M059J (cell line): ENCODE measurements around the gene RASGRF2. TPM values are rescaled to one million over a fixed set of nuclear protein-coding genes. Genes with fewer than 3 reads are reported as not detected.
"Not testable (repeated sequence)": the region's sequence is repeated elsewhere in the genome, so short reads cannot be mapped to it uniquely, and the experiment has no call there.

ENCODE experiments used
- DNase-seq: peaks from one replicate; pipeline ENCODE4 v3.0.0-alpha.2; 2012; ENCODE audit warnings: low read depth
- total RNA-seq: library from RNA; depleted of rRNA; stranded (reverse); fragments of >200 nt; shearing (Covaris generic); gene quantifications from 2 replicates; pipeline ENCODE4 v1.2.3, GENCODE V29; 2014

RASGRF2 gene
- total RNA-seq, 1 experiment from 2014 or later = 2.3 TPM

DNA sequence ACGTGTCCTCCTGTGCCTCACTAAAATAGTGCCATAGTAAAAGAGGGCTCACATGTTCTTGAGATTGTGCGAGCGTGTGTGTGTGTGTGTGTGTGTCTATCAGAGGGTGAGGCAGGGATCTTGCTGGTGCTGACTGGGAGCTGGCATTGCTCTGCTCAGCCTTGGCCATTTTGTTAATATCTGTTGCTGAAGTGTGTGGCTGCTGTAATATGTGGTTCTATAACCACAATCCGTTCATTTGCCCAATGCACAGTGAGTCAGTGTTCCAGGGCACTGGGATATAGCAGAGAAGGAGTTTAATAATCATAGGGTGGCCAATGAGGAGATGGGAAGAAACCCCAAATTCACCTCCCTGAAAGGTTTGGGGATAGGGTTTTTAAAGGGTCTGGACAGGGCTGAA lies 61.3 kb downstream of the RASGRF2 start:
- DNase-seq = peak; percentile 61

DNA sequence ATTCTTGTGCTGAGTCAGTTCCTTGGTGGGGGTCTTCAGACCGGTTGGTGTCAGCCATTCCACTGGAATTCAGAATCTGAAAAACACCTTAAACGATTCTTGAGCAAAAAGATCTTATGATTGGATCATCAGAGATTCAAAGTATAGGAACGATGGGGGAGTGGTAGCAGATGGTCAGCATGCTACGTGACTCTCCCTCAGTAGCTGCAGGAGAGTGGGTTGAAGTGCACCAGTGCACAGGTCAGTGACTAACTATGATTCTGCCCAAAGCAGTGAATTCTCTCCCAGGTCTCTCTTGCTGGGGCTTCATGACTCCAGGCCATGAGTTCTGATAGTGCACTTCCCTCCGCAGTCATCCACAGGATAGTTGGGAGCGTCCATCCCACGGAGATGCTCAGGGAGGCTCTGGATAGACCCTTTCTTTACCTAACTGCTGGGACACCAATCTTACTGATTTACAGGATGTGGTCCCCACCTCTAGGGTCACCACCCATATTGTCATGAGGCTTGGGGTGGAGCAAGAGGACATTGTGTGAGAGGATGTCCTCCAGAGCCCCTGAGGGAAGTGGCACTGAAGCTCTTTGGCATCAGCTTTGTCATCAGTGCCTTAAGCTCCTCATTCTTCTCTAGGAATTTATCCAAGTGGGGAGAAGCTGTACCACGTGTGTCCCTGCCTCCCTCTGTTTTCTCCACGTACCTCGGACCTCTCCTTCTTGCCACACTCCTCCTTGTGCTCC lies 62.0 kb downstream of the RASGRF2 start:
- DNase-seq = peak; percentile 11

DNA sequence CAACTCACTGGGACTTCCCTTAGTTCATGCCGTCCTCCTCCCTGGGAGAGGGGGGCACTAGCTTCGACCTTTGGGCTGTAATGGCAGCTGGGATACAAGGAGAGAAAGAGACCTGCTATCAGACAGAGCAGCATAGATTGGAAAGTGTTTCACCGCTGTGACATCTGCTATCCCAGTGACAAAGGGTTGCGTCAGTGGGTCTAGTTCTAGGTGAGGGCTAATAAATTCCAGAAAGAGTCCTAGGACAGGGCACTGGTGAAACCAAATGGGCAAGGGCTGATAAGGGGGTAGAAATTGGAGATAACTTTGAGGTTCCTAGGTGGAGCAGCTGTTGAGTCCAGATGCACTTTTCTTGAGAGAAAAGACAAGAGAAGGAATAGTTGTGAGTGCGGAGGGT lies 62.5 kb downstream of the RASGRF2 start:
- no peak for DNase-seq

DNA sequence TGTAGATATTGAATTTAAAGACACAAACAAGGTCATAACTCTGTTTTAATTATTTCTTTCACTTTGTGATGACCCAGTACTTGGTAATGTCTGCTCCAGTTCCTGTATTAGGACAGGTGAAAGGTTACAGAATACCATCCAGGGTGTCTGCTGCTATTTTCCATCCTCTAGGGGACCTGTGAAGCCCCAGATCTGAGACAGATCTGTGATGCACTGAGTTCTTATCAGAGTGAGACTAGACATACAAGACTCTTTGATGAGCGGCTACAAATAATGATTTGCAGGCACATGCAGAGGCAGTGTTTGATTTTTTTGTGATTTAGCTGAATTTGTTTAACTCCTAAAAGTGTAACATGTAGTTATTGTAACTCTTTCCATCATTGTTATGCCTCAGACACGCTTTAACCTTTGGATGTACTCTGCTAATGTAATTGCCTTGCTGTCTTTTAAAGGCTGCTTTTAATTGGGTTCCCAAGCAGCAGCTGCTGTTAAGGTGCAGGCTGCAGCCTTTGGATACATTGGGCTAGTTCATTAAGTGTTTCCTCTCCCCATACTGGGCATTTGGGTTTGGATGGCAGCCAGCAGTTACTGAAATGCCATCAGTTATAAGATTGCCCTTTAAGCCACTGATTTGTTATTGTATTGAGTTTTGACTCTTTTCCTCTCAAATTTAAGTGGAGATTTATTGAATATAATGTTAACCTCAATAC lies 63.3 kb downstream of the RASGRF2 start:
- DNase-seq = peak; percentile 38

DNA sequence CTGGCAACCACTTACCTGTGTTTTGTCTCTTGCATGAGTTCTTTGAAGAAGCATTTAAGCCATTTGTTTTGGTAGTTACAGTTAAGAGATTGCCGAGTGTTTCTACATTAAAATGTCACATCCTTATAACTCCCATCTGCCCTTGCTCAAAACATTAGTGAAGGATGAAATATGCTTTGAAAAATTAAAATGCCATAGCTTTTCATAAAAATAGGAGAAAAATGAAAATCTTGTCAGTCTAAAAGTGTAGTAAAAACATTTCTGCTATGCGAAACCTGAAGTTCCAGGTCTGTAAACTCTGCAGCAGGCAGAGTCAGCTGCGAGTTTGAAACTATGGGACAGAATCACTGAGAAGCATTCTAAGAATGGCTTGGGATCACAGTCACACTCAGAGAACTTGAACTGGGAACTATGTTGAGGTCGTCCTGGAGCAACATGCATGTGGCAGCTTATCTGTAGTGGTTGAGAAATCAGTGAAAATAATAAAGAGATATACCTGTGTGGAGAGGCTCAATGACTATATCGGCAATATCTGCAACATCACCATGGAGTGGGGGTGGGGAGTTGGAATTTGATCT lies 67.4 kb downstream of the RASGRF2 start:
- DNase-seq = no peak

DNA sequence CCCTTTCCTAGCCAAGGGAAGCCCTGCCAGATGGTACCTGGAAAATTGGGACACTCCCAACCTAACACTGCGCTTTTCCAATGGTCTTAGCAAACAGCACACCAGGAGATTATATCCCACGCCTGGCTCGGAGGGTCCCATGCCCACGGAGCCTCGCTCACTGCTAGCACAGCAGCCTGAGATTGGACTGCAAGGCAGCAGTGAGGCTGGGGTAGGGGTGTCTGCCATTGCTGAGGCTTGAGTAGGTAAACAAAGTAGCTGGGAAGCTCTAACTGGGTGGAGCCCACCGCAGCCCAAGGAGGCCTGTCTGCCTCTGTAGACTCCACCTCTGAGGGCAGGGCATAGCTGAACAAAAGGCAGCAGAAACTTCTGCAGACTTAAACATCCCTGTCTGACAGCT lies 68.7 kb downstream of the RASGRF2 start:
- not testable (repeated sequence) for DNase-seq

DNA sequence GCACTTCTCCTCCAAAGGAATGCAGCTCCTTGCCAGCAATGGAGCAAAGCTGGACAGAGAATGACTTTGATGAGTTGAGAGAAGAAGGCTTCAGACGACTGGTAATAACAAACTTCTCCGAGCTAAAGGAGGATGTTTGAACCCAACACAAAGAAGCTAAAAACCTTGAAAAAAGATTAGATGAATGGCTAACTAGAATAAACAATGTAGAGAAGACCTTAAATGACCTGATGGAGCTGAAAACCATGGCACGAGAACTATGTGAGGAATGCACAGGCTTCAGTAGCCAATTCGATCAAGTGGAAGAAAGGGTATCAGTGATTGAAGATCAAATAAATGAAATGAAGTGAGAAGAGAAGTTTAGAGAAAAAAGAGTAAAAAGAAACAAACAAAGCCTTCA lies 69.6 kb downstream of the RASGRF2 start:
- DNase-seq = peak; percentile 15

DNA sequence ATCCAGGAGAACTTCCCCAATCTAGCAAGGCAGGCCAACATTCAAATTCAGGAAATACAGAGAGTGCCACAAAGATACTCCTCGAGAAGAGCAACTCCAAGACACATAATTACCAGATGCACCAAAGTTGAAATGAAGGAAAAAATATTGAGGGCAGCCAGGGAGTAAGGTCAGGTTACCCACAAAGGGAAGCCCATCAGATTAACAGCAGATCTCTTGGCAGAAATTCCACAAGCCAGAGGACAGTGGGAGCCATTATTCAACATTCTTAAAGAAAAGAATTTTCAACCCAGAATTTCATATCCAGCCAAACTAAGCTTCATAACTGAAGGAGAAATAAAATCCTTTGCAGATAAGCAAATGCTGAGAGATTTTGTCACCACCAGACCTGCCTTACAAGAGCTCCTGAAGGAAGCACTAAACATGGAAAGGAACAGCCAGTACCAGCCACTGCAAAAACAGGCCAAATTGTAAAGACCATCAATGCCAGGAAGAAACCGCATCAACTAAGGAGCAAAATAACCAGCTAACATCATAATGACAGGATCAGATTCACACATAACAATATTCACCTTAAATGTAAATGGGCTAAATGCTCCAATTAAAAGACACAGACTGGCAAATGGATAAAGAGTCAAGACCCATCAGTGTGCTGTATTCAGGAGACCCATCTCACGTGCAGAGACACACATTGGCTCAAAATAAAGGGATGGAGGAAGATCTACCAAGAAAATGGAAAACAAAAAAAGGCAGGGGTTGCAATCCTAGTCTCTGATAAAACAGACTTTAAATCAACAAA lies 70.3 kb downstream of the RASGRF2 start:
- DNase-seq = peak; percentile 22

DNA sequence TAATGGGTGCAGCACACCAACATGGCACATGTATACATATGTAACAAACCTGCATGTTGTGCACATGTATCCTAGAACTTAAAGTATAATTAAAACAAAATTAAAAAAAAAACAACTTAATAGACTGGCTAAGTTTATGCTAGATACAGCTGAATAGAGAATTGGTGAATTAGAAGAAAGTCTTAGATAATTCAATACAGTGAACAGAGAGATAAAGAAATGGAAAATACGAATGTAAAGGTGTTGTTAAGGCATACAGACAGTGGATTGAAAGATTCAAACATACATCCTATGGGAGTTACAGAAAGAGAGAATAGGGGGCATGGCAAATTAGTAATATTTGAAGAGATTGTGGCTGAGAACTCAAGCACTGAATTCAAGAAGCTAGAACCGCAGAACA lies 75.4 kb downstream of the RASGRF2 start:
- DNase-seq = no peak

DNA sequence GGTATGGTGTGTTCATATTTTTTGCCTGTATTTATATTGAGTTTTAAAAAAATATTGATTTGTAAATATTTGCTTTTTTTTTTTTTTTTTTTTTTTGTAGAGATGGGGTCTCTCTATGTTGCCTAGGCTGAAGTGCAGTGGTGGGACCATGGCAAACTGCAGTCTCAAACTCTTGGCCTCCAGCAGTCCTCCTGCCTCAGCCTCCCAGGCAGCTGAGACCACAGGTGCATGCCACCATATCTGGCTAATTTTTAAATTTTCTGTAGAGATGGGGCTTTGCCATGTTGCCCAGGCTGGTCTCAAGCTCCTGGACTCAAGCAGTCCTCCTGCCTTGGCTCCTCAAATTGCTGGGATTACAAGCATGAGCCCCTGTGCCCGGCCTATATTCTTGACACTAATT lies 78.3 kb downstream of the RASGRF2 start:
- no peak for DNase-seq

DNA sequence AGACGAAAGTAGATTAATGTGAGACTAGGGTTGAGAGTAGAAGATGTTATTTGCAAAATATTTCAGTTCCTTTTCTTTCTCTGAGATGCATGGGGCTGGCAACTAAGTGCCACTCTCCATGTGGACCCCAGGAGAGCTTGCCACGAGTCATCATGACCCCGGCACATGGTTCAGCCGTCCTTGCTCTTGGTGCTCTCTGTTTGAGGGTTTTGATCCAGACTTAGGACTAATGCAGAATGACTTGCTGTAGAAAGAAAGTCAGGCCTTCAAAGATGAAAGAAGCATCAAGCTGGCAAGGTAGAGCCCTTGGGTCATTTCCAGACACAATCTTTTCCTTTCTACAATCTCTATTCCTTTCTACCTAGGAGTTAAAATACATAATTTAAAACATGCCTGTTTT lies 84.7 kb downstream of the RASGRF2 start:
- no peak for DNase-seq

DNA sequence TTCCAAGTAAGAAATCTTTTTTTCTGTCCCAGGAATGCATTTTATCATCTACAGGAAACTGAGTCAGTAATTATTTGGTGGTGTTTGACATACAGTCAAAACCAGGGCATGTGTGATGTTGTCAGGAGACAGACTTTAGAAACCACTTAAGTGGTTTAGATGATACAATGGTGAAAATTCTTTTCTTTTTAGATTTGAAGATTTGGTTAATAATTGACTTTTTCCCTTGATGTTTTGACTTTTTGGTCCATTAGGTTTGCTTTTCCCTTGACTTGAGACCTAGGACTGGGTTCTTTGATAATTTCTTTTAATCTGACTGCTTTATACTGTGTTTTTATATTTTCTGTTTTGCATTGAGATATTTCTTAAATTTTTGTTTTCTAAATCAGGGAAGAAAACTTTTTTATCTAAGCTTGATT lies 85.2 kb downstream of the RASGRF2 start:
- DNase-seq = peak; percentile 12

DNA sequence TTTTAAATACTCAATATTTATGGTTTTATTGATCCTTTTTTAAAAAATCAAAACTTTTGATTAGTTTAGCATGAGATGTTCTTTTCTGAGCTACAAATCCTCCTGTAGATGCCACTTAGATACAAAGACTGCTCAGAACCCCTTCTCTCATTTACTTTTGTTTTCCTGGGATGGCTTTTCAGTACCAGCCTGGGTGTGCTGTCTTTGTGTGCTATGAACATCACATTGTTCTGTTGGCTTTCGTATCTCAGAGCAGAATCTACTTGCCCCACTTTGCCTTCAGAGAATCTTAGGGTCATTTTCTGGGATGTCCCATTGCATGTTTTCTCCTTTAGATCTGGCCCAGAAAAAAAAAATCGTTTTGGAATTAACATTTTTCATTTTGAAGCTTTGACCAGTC lies 85.9 kb downstream of the RASGRF2 start:
- DNase-seq = no peak

DNA sequence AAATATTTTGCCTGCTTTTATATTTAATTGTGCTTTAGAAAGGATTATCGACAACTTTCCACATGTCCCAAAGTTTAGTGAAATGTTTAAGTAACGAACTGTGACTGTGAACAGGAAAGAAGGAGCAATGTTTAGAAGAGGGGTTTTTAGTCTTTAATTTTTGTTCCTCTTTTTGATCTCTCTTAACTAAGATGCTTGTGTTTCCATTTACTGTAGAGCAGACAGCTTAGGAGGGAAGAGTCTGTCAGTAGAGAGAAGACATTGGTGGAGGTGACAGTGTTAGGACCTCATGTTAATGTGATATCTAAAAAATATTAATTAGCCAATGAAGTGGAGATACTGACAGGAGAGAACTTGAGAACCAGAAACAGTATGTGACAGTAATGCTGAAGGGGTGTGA lies 92.2 kb downstream of the RASGRF2 start:
- DNase-seq = no peak

DNA sequence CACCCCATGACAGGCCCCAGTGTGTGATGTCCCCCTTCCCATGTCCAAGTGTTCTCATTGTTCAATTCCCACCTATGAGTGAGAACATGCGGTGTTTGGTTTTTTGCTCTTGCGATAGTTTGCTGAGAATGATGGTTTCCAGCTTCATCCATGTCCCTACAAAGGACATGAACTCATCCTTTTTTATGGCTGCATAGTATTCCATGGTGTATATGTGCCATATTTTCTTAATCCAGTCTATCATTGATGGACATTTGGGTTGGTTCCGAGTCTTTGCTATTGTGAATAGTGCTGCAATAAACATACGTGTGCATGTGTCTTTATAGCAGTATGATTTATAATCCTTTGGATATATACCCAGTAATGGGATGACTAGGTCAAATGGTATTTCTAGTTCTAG lies 93.1 kb downstream of the RASGRF2 start:
- DNase-seq = not testable (repeated sequence)

DNA sequence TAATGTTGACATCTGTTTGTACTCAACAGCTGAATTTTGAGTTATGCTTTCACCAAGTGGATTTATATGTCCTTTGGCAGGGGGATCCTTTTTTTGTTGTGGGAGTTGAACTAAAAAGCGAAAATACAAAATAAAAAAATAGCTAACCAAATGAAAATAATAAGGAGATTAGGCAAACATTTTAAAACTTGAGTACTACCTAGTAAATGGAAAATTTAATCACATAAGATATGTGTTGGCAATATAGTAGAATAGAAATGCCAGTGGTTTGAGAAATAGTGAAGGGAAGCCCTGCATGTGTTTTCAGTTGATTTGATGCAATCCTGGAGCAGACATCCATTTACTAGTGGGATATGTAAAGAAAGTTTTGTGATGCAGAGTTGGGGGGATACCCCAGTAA lies 98.0 kb downstream of the RASGRF2 start:
- DNase-seq = no peak

DNA sequence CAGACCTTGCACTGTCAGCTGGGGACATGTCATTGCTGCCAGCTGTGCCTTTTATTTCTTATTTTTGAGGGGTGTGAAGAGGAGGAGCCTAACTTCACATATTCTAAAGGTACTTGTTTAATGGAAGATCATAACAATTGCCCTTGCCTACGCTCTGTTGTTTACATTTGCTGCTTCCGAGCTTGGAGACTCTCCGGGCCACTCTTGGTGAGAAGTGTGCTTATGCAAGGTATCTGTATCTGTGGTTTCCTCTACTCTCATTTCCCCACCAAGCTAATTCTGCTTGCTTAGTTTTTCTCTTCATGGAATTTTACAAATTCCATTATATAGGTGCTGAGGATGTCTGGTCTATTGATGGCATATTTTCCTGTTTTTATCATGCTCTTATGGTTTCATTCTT lies 105.3 kb downstream of the RASGRF2 start:
- DNase-seq = no peak

DNA sequence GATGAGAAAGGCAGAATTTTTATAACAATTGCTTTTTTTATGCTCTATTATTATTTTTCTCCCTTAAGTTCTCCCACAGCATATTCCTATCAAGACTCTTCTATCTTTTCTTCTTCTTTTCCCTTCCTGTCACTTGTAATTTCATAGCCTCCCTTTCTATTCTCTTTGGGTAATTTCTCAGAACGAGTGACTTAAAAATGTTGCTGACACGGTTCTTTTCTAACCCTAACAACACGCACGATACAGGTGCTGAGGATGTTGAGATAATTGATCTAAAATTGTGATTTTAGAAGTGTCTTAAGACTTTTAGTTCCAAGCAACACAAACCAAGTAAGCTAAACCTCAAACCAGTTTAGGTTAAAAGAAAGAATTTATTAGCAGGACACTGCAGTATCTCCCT lies 105.9 kb downstream of the RASGRF2 start:
- no peak for DNase-seq

DNA sequence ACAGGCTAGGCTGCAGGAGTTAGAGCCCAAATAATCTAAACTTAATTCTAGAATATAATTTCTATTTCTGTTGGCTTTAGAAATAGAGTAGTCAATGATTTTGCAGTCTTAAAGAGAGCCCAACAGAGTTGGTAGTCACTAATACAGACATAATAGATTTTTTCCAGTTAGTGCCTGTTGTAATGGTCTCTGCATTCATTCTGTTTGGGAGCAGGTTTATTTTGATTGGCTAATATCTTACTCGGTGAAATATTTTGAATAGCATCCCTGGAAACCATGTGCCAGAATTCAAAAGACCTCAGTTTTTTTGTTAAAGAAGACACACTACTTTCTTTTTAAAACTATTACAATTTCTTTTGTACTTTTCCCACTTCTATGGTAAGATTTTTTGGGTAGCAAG lies 107.2 kb downstream of the RASGRF2 start:
- no peak for DNase-seq

DNA sequence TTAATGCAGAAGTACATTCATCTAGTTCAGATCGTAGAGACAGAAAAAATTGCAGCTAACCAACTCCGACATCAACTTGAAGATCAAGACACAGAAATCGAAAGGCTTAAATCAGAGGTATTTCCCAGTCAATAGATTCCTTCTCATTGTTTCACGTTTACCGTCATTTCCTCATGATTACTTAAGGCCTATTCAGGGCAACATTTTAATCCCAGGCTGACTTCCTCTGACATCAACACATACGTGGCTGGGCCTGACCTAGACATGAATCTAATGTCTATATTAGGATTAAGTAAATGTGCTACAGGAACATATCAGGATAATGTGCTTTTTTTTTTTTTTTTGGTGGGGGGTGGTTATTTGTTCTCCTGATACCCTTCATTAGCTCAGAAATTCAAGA lies 107.9 kb downstream of the RASGRF2 start:
- DNase-seq = no peak

DNA sequence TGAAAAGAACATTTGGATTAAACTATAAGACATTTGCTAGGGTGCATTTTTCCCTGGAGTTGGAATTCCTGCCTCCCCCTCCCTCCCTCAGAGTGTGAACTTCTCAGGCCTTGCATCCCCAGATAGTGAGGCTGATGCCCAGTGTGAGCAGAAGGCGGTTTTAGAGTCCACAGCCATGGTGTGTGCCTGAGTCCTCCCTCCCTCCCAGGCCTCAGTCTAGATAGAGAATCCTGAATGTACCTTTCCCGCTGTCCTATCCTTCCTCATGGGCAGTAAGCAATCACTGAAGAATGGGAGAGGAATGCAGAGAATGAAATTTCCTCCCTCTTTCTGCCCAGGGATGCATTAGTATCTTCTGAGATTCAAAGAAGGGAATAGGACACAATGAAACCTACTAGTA lies 108.5 kb downstream of the RASGRF2 start:
- DNase-seq = no peak

DNA sequence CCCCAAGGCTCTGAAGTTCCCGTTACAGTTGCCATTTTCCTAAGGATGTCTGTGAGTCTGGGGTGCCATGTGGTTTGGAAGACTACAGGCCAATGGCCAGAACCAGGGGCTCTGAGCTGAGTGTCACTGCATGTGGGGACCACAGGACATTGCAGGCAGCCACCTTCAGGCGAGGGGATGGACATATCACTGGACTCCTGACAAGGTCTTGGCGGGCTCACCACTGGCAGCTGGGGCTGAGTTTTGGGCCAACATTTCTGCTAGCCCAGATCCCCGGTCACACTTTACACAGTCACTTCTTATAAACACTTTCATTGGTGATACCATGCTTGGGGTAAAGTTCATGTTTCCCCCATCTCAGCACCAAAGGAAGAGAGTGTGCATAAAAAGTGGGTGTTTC lies 109.8 kb downstream of the RASGRF2 start:
- no peak for DNase-seq
